SK-N-SH (cell line): Measurements from ENCODE around the gene RET. TPM values are rescaled to one million over a fixed set of nuclear protein-coding genes. Genes with fewer than 3 reads are reported as not detected.

Experiments used
- CTCF ChIA-PET: fragments of 300-600, 350-600 bp; formaldehyde crosslinking; extraction: SDS; loops from one replicate; lab custom pipeline; 2021; lab: Yijun Ruan, JAX
- POLR2A ChIA-PET: fragments of 350-600 bp; sonication (Branson Sonifier 250); formaldehyde crosslinking; extraction: SDS; loops from one replicate; lab custom pipeline; 2020; ENCODE audit warnings: antibody characterized with exemption, inconsistent platforms; lab: Yijun Ruan, JAX
- DNase-seq: peaks from one replicate; pipeline ENCODE4 v3.0.0; 2012
- H2AFZ ChIP-seq: fragments of 200-600 bp; sonication (generic); 2 replicates; pipeline ENCODE4 v1.8.1; 2016; ENCODE audit warnings: antibody characterized with exemption, mild to moderate bottlenecking, low read depth
- H3F3A ChIP-seq: fragments of 200-600 bp; sonication (generic); replicated peaks from 2 replicates; pipeline ENCODE3; 2016; ENCODE audit warnings: antibody characterized with exemption, mild to moderate bottlenecking; ENCODE audit not compliant: insufficient read depth
- H3K27ac ChIP-seq, 2 experiments: fragments of 200-500 bp in 1 of 2; fragments of 200-600 bp in 1 of 2; sonication (Bioruptor generic) in 1 of 2; sonication (generic), shearing (Covaris generic) in 1 of 2; 2 replicates each; pipeline versions ENCODE4 v1.5.1 to v1.6.1; 2014 to 2016; ENCODE audit warnings: low read depth in 2 of 2, inconsistent platforms in 1 of 2, low read length in 1 of 2, mild to moderate bottlenecking in 1 of 2, mixed read lengths in 1 of 2
- H3K27me3 ChIP-seq: fragments of 200-600 bp; sonication (generic), shearing (Covaris generic); 2 replicates; pipeline ENCODE4 v1.6.1; 2016; ENCODE audit warnings: mixed run types; ENCODE audit not compliant: insufficient read depth
- H3K36me3 ChIP-seq, 2 experiments: fragments of 200-500 bp in 1 of 2; fragments of 200-600 bp in 1 of 2; sonication (Bioruptor generic) in 1 of 2; sonication (generic) in 1 of 2; replicated peaks in 1 of 2; 2 replicates each; pipeline versions ENCODE3 to v1.5.1; 2014 to 2016; ENCODE audit warnings: low read length in 1 of 2, mild to moderate bottlenecking in 1 of 2; ENCODE audit not compliant: insufficient read depth in 2 of 2, control insufficient read depth in 1 of 2
- H3K4me1 ChIP-seq, 2 experiments: fragments of 200-500 bp in 1 of 2; fragments of 200-600 bp in 1 of 2; sonication (Bioruptor generic) in 1 of 2; sonication (generic), shearing (Covaris generic) in 1 of 2; 2 replicates each; pipeline versions ENCODE4 v1.5.1 to v1.6.1; 2014 to 2016; ENCODE audit warnings: low read depth in 1 of 2, low read length in 1 of 2, mixed run types in 1 of 2; ENCODE audit not compliant: insufficient read depth in 2 of 2, control insufficient read depth in 1 of 2
- H3K4me2 ChIP-seq: fragments of 200-600 bp; sonication (generic), shearing (Covaris generic); 2 replicates; pipeline ENCODE4 v1.6.1; 2017; ENCODE audit warnings: mixed run types
- H3K4me3 ChIP-seq, 2 experiments: fragments of 200-500 bp in 1 of 2; fragments of 200-600 bp in 1 of 2; sonication (Bioruptor generic) in 1 of 2; sonication (generic), shearing (Covaris generic) in 1 of 2; 2 replicates each; pipeline versions ENCODE4 v1.5.1 to v1.8.1; 2014 to 2016; ENCODE audit warnings: low read depth in 2 of 2, inconsistent platforms in 1 of 2, low read length in 1 of 2, mild to moderate bottlenecking in 1 of 2, mixed read lengths in 1 of 2, moderate library complexity in 1 of 2
- H3K79me2 ChIP-seq: fragments of 200-600 bp; sonication (generic); 2 replicates; pipeline ENCODE4 v1.8.1; 2017; ENCODE audit warnings: mild to moderate bottlenecking; ENCODE audit not compliant: insufficient read depth
- H3K9ac ChIP-seq: fragments of 200-600 bp; sonication (generic); 2 replicates; pipeline ENCODE4 v1.6.1; 2017; ENCODE audit warnings: mixed run types
- H3K9me2 ChIP-seq: fragments of 200-600 bp; sonication (generic); 2 replicates; pipeline ENCODE4 v1.6.1; 2017; ENCODE audit warnings: mixed run types
- H3K9me3 ChIP-seq: fragments of 200-600 bp; sonication (generic); 2 replicates; pipeline ENCODE4 v1.6.1; 2017; ENCODE audit warnings: mixed run types, mild to moderate bottlenecking, moderate library complexity
- H4K20me1 ChIP-seq: fragments of 200-600 bp; sonication (generic); 2 replicates; pipeline ENCODE4 v1.6.1; 2017; ENCODE audit warnings: mild to moderate bottlenecking, mixed run types; ENCODE audit not compliant: insufficient read depth
- CHD2 ChIP-seq: fragments of 150-350 bp; IDR thresholded peaks from 2 replicates; pipeline ENCODE4 v1.6.1; 2018; ENCODE audit warnings: low read length; ENCODE audit not compliant: partially characterized antibody
- ELF1 ChIP-seq: IDR thresholded peaks from 2 replicates; pipeline ENCODE4 v1.4.0; 2012
- EP300 ChIP-seq, 2 experiments: IDR thresholded peaks; 2 replicates each; pipeline versions ENCODE4 v1.4.0 to v1.6.1; 2012; ENCODE audit warnings: borderline replicate concordance in 1 of 2, low read depth in 1 of 2, low read length in 1 of 2
- EZH2phosphoT487 ChIP-seq: fragments of 200-600 bp; sonication (generic); IDR thresholded peaks from 2 replicates; pipeline ENCODE4 v1.6.1; 2017; ENCODE audit warnings: low read depth, mixed run types, mild to moderate bottlenecking, antibody characterized with exemption, moderate library complexity, borderline replicate concordance
- FOXM1 ChIP-seq: IDR thresholded peaks from 2 replicates; pipeline ENCODE4 v1.4.0; 2012; ENCODE audit warnings: low read depth, mild to moderate bottlenecking
- JUND ChIP-seq: IDR thresholded peaks from 2 replicates; pipeline ENCODE4 v1.4.0; 2012
- MXI1 ChIP-seq: IDR thresholded peaks from 2 replicates; pipeline ENCODE4 v1.6.1; 2012; ENCODE audit warnings: mild to moderate bottlenecking, low read depth, low read length, improper control_type of control experiment
- NFIC ChIP-seq: IDR thresholded peaks from 2 replicates; pipeline ENCODE4 v1.4.0; 2012; ENCODE audit warnings: borderline replicate concordance
- RAD21 ChIP-seq: IDR thresholded peaks from 2 replicates; pipeline ENCODE4 v1.6.1; 2012; ENCODE audit warnings: mild to moderate bottlenecking, low read length
- RCOR1 ChIP-seq: fragments of 150-350 bp; IDR thresholded peaks from 2 replicates; pipeline ENCODE4 v1.6.1; 2017; ENCODE audit warnings: antibody characterized with exemption, low read length
- RFX5 ChIP-seq: IDR thresholded peaks from 2 replicates; pipeline ENCODE4 v1.6.1; 2012; ENCODE audit warnings: mild to moderate bottlenecking, improper control_type of control experiment, low read length
- SIN3A ChIP-seq: IDR thresholded peaks from 2 replicates; pipeline ENCODE4 v1.6.1; 2012; ENCODE audit warnings: low read depth, mild to moderate bottlenecking, low read length, moderate library complexity, borderline replicate concordance
- TAF1 ChIP-seq: IDR thresholded peaks from 2 replicates; pipeline ENCODE4 v1.6.1; 2012; ENCODE audit warnings: low read depth, mild to moderate bottlenecking, low read length, moderate library complexity, borderline replicate concordance
- TEAD4 ChIP-seq: IDR thresholded peaks from 2 replicates; pipeline ENCODE4 v1.4.0; 2012; ENCODE audit warnings: mild to moderate bottlenecking, borderline replicate concordance; ENCODE audit not compliant: insufficient read depth
- YY1 ChIP-seq: IDR thresholded peaks from 2 replicates; pipeline ENCODE4 v1.4.0; 2012; ENCODE audit warnings: low read depth, mild to moderate bottlenecking
- WGBS: methylation state at CpG from one replicate; pipeline ENCODE4 v1.1.6; 2017; ENCODE audit warnings: low lambda C conversion rate; 5-methylcytosine and 5-hydroxymethylcytosine counted together
- polyA plus RNA-seq, 3 experiments: library from polyadenylated mRNA; depleted of rRNA; stranded (reverse); fragments of >200 nt; gene quantifications; 2 replicates each; pipeline ENCODE4 v1.2.3, GENCODE V29; 2012
- TF ChIP-seq, protein P1 (sequence below): fragments of 150-350 bp; IDR thresholded peaks from 2 replicates; pipeline ENCODE4 v1.6.1; 2017; ENCODE audit warnings: antibody characterized with exemption, low read length, low read depth, borderline replicate concordance
- TF ChIP-seq, protein P2 (sequence below): IDR thresholded peaks from 2 replicates; pipeline ENCODE4 v1.4.0; 2012; ENCODE audit warnings: low read depth, borderline replicate concordance
- TF ChIP-seq, protein P3 (sequence below): IDR thresholded peaks from 2 replicates; pipeline ENCODE4 v1.4.0; 2012; ENCODE audit warnings: low read depth

Gene RET
- polyA plus RNA-seq, 1 of the 3 experiments (the other 2 are of a cell fraction): 3.2 TPM

DNA sequence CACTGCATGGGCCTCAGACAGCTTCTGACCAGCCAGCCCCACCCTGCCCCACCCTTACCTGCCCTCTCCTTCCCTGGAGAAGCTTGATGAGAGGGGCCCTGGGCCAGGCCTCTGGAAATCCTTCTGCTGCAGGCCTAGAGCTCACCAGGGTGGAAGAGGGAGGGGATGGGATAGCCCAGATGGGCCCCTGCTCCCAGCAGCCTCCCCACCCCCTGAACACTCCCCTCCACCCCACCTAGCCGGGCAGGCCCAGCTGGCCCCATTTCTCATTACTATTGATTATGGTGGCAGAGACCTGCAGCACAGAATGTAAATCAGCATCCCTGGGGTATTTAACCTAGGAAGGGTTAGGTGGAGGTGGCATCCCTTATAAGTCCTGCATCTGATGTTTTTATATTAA lies 11.6 kb upstream of the RET start:
- H3F3A ChIP-seq: no peaks in the 10 kb centered on the region
- ChIA-PET POLR2A (interaction anchor here (0.8 to 1.7 kb wide), 2 partner anchors 14 to 95 kb away, joined by 4 to 5 read pairs; no protein-coding TSS in a partner anchor), CTCF (interaction anchor here (0.9 to 5.9 kb wide), 3 partner anchors 12 to 200 kb away, joined by 3 to 63 read pairs (median 3); partner anchors contain the start of gene RET)
- H3K9ac ChIP-seq: no peak overlapping the region
- H3K27me3 ChIP-seq: no peaks in the 10 kb centered on the region
- H3K4me1 ChIP-seq: peaks cover 0 to 80% of the 10 kb centered on the region in 2 experiments; a peak in 1 of 4 replicates
- no peak overlapping the region for H3K4me2 ChIP-seq
- DNase-seq: no peak
- H3K27ac ChIP-seq: no peak overlapping the region
- 29% methylated on average over 1 of the region's 1 CpG for WGBS
- H4K20me1 ChIP-seq: no peaks in the 10 kb centered on the region
- H2AFZ ChIP-seq: no peak overlapping the region
- no peaks in the 10 kb centered on the region for H3K79me2 ChIP-seq
- no peak overlapping the region for H3K4me3 ChIP-seq
- TF ChIP-seq MXI1: no peak
- TF ChIP-seq YY1: no peak
- no peak for TF ChIP-seq SIN3A
- no peak for TF ChIP-seq RFX5
- no peak for TF ChIP-seq EZH2phosphoT487
- TF ChIP-seq, protein P1, sequence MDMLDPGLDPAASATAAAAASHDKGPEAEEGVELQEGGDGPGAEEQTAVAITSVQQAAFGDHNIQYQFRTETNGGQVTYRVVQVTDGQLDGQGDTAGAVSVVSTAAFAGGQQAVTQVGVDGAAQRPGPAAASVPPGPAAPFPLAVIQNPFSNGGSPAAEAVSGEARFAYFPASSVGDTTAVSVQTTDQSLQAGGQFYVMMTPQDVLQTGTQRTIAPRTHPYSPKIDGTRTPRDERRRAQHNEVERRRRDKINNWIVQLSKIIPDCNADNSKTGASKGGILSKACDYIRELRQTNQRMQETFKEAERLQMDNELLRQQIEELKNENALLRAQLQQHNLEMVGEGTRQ: no peak
- no peak for TF ChIP-seq RCOR1
- TF ChIP-seq NFIC: no peak
- no peak for TF ChIP-seq TEAD4
- TF ChIP-seq RAD21: no peak
- no peak for TF ChIP-seq FOXM1
- TF ChIP-seq, protein P2, sequence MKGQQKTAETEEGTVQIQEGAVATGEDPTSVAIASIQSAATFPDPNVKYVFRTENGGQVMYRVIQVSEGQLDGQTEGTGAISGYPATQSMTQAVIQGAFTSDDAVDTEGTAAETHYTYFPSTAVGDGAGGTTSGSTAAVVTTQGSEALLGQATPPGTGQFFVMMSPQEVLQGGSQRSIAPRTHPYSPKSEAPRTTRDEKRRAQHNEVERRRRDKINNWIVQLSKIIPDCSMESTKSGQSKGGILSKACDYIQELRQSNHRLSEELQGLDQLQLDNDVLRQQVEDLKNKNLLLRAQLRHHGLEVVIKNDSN: no peak
- TF ChIP-seq EP300 (IDR thresholded peaks at IDR 0.05; ENCODE audit: borderline replicate concordance in 1 of 2, low read depth in 1 of 2, low read length in 1 of 2): no peak
- TF ChIP-seq JUND: no peak
- TF ChIP-seq ELF1: no peak
- no peaks in the 10 kb centered on the region for H3K36me3 ChIP-seq
- no peaks in the 10 kb centered on the region for H3K9me3 ChIP-seq
- H3K9me2 ChIP-seq: no peaks in the 10 kb centered on the region

DNA sequence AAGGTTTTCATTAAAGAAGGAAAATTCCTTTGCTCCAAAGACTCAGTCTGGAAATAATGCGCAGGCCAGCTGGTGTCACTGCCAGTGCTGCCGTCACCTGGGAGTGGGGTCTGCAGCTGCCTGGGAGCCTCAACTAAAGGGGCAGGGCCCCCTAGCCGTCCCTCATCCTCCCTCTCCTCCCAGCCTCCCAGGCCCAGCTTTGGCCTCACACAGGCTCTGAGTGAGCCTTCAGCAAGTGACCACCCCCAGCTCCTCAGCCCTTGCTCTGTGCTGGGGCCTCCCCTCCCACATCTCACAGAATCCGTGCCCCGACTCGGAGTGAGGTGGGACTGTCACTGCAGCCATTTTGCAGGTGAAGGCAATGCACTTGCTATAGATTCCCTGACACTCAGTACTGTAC lies 11.1 kb upstream of the RET start:
- H2AFZ ChIP-seq: no peak overlapping the region
- no peak overlapping the region for H3K4me2 ChIP-seq
- no peaks in the 10 kb centered on the region for H3K79me2 ChIP-seq
- CTCF ChIA-PET: interaction anchor here (0.9 to 5.9 kb wide), 3 partner anchors 12 to 199 kb away, joined by 3 to 63 read pairs (median 4); partner anchors contain the start of gene RET
- H3K27ac ChIP-seq: no peak overlapping the region; a peak in 1 of 4 replicates
- POLR2A ChIA-PET: interaction anchor here (0.8 kb wide), 1 partner anchor 95 kb away, joined by 4 read pairs; no protein-coding TSS in a partner anchor
- no peak for DNase-seq
- no peaks in the 10 kb centered on the region for H3K9me2 ChIP-seq
- H3K27me3 ChIP-seq: no peaks in the 10 kb centered on the region
- no peaks in the 10 kb centered on the region for H4K20me1 ChIP-seq
- H3K9ac ChIP-seq: no peak overlapping the region
- no peaks in the 10 kb centered on the region for H3K36me3 ChIP-seq
- no peak overlapping the region for H3K4me3 ChIP-seq
- peaks cover 0 to 81% of the 10 kb centered on the region in 2 experiments; a peak in 1 of 4 replicates for H3K4me1 ChIP-seq
- TF ChIP-seq SIN3A (no peak), NFIC (no peak), TAF1 (no peak), RFX5 (no peak), EZH2phosphoT487 (no peak), CHD2 (no peak)
- TF ChIP-seq, protein P3, sequence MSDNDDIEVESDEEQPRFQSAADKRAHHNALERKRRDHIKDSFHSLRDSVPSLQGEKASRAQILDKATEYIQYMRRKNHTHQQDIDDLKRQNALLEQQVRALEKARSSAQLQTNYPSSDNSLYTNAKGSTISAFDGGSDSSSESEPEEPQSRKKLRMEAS: no peak
- no peaks in the 10 kb centered on the region for H3F3A ChIP-seq
- H3K9me3 ChIP-seq: no peaks in the 10 kb centered on the region
- WGBS: 83% methylated on average over 2 of the region's 6 CpGs
